ENCODE measurements around the gene GNB1L.

GNB1L gene

DNA sequence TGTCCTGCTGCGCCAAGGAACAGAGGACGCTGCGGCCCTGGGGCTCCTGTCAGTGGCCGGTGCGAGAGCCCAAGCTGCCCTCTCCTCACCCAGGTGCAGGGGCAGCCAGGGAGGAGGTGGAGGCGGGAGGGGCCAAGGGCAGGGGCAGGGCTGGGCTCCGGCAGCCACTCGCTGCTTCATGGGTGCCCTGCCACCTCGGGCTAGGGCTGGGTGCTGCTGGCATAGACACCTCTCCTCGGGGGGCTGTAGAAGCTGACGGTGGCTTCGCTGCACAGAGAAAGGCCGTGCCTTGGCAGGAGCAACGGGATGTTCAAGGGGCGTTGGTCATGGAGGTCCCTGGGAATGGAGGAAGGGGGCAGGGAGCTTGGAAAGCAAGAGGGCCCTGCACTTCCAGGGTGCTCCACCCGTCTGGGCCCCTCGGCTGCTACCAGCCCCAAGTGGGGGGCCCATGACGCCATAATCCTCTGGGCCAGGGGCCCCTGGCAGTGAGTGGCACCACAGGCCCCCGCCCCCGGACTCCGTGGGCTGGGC lies 95.7 kb downstream of the GNB1L start:
- peaks cover 10 to 27% of the 10 kb centered on the region in 2 experiments for H3K4me1 ChIP-seq (ENCODE audit: control insufficient read depth in 1 of 2, insufficient read depth in 1 of 2, low read depth in 1 of 2, low read length in 1 of 2)
- H3K36me3 ChIP-seq = no peaks in the 10 kb centered on the region
- H3K9me3 ChIP-seq = no peaks in the 10 kb centered on the region
- TF ChIP-seq, protein P1, sequence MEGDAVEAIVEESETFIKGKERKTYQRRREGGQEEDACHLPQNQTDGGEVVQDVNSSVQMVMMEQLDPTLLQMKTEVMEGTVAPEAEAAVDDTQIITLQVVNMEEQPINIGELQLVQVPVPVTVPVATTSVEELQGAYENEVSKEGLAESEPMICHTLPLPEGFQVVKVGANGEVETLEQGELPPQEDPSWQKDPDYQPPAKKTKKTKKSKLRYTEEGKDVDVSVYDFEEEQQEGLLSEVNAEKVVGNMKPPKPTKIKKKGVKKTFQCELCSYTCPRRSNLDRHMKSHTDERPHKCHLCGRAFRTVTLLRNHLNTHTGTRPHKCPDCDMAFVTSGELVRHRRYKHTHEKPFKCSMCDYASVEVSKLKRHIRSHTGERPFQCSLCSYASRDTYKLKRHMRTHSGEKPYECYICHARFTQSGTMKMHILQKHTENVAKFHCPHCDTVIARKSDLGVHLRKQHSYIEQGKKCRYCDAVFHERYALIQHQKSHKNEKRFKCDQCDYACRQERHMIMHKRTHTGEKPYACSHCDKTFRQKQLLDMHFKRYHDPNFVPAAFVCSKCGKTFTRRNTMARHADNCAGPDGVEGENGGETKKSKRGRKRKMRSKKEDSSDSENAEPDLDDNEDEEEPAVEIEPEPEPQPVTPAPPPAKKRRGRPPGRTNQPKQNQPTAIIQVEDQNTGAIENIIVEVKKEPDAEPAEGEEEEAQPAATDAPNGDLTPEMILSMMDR (IDR thresholded peaks at IDR 0.05) = no peak
- no peak overlapping the region for H3K27ac ChIP-seq
- H3K4me3 ChIP-seq (ENCODE audit: low read depth in 1 of 2, low read length in 1 of 2) = no peak overlapping the region
- H3K27me3 ChIP-seq = peaks cover 95% of the 10 kb centered on the region

DNA sequence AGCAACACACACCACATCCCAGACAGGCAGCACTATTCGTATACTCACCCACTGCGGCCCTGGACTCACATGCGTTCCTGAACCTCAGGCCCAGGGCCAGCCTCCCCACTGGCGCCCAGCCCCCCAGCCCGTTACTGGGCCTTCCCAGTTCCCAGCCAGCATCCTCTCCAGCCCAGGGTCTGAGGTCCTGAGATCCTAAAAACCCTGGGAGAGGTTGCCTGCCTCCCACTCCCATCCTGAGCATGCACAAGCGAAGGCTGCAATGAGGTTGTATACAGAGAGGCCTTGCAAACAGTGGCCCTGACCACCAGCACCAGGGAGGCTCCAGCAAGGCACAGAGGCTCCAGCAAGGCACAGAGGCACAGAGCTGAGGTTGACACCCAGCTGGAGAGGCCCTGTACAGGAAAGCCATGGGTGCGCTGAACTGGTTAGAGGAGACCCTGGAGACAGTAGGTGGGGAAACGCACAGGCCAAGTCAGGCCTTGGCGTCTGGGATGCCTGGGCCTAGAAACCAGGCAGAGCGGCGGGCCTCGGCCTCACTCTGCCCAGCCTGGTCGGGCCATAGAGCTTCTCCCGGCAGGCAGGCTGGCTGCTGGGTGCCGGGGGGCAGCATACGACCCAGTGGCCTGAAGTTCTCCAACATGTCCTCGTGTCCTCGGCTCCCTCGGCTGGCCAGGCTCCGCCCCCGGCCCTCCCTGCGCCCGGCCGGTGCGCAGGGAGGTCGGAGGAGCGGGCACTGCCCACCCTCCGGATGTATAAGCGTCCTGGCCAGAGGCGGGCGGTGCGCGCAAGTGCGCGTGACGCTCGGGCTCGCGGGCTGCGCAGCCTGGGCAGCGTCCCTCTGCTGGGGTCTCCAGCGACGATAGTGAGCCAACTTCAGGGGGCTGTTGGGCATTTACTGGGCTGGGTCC lies 96.4 kb downstream of the GNB1L start:
- TF ChIP-seq, protein P1 (IDR thresholded peaks at IDR 0.05) = no peak
- H3K4me3 ChIP-seq (ENCODE audit: low read depth in 1 of 2, low read length in 1 of 2) = no peak overlapping the region
- H3K27ac ChIP-seq = no peak overlapping the region
- peaks cover 95% of the 10 kb centered on the region for H3K27me3 ChIP-seq
- peaks cover 10 to 27% of the 10 kb centered on the region in 2 experiments for H3K4me1 ChIP-seq (ENCODE audit: control insufficient read depth in 1 of 2, insufficient read depth in 1 of 2, low read depth in 1 of 2, low read length in 1 of 2)
- H3K9me3 ChIP-seq = no peaks in the 10 kb centered on the region
- no peaks in the 10 kb centered on the region for H3K36me3 ChIP-seq

DNA sequence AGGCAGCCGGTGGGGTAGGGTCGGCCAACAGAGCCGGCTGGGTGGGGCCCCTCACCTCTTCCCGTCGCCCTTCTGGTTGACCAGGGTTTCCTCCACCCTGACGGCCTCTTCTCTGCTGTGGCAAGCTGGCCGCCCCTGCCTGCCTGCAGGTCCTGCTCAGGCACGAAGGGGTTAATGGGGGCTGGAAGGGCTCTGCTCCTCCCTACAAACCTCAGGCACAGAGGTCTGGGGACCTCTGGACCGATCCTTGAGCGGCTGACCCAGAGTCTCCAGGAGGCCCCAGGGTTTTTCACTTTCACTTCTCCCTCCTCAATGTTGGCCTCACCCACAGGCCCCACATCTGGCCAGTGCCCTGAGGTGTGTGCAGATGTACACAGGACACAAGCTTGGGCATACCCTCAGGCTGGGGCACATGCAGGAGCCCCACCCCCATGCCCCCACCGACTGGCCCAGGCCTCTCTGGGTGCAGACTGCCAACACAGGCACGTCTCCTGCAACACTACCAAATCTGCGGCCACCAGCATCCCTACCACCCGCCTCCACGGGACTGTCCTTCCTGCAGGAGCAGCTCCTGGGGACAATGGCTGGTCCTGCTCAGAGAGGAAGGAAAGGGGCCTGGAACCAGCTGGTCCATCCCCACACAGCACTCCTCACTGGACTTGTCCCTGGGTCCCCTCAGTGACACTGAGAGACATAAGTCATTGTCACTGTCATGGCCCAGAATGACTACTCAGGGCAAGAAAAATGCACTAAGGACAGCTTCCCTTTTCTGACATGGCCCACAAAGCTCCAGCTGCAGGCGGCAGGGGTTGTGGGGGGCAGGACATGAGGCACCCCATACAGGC lies 97.3 kb downstream of the GNB1L start:
- TF ChIP-seq, protein P1 (IDR thresholded peaks at IDR 0.05) = no peak
- H3K4me3 ChIP-seq (ENCODE audit: low read depth in 1 of 2, low read length in 1 of 2) = peak overlapping the region in 1 of 2 experiments; percentile 35
- H3K9me3 ChIP-seq = no peaks in the 10 kb centered on the region
- H3K27me3 ChIP-seq = peaks cover 95% of the 10 kb centered on the region
- H3K36me3 ChIP-seq = no peaks in the 10 kb centered on the region
- H3K27ac ChIP-seq = no peak overlapping the region
- H3K4me1 ChIP-seq (ENCODE audit: control insufficient read depth in 1 of 2, insufficient read depth in 1 of 2, low read depth in 1 of 2, low read length in 1 of 2) = peaks cover 10 to 27% of the 10 kb centered on the region in 2 experiments

DNA sequence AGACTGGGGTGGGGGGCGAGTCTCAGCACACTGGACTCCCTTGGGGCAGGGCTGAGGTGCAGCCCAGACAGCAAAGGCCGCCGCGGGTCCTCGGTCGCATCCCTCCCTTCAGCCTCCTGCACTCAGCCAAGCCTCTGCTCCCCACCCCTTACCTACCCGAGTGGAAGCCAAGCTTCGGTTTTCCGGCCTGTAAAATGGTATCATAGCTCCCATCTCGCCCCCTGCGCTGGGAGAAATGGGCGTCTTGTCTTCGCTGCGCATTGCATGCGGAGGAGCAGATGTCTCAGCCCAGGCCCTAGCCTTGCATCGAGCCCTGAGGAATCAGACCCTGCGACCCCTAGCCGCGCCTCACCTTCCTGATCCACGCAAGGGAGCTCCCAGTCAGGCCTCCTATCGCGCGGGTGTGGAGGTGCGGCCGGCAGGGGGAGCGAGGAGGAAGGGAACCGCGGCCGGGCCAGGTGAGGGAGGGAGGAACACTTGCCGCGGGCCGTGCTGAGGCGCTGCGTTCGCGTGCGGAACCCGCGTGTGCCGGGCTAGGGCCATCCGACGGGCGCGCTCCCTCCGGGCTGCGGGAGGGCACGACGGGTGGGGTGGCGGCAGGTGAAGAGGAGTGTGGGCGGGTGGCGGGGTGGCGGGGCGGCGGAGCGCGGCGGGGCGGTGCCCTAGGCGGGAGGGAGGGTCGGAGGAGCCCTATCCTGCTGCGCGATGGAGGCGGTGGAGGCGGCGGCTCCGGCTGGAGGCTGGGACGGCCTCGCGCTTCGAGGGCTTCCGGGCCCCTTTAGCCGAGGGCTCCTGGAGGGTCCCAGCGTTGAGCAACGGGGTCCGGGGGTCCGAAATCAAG lies 98.2 kb downstream of the GNB1L start:
- Histone ChIP-seq H3K9me3 (no peaks in the 10 kb centered on the region), H3K4me3 (ENCODE audit: low read depth in 1 of 2, low read length in 1 of 2) (peak overlapping the region in 1 of 2 experiments; percentile 35), H3K27ac (no peak overlapping the region), H3K4me1 (ENCODE audit: control insufficient read depth in 1 of 2, insufficient read depth in 1 of 2, low read depth in 1 of 2, low read length in 1 of 2) (peaks cover 10 to 26% of the 10 kb centered on the region in 2 experiments), H3K27me3 (peaks cover 95% of the 10 kb centered on the region), H3K36me3 (no peaks in the 10 kb centered on the region)
- TF ChIP-seq, protein P1 (IDR thresholded peaks at IDR 0.05) = no peak
